HG03025 (cell line): ENCODE measurements around the gene RBM5.

Experiments used
- ATAC-seq: cut with Tn5 transposase; IDR thresholded peaks from one replicate; pipeline ENCODE4 v1.9.1; 2021; ENCODE audit warnings: mild to moderate bottlenecking, moderate library complexity; ENCODE audit not compliant: unreplicated experiment, low FRiP score

Gene RBM5

GRCh38 chr3:50158530-50159146 lies 69.9 kb downstream of the RBM5 start:
- no peak for ATAC-seq

DNA sequence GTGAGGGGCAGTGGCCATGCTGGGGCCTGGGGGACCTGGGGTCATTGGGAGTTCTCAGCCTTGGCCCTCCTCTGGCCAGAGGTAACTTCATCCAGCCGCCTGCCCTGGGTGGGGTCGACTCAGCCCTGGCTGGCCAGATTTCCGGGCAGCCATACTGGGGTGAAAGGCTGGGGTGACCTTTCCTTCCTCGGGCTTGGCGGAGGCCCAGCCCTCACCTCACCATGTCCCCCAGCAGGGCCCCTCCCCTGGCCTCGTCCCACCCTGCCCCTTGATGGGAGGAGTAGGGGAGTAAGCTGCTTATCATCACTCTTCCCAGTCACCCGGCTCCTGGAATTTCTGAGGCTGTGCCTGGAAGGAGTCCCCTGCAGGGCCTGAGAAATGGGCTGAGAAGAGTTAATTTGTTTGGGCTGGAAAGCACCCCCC lies 71.9 kb downstream of the RBM5 start:
- no peak for ATAC-seq

DNA sequence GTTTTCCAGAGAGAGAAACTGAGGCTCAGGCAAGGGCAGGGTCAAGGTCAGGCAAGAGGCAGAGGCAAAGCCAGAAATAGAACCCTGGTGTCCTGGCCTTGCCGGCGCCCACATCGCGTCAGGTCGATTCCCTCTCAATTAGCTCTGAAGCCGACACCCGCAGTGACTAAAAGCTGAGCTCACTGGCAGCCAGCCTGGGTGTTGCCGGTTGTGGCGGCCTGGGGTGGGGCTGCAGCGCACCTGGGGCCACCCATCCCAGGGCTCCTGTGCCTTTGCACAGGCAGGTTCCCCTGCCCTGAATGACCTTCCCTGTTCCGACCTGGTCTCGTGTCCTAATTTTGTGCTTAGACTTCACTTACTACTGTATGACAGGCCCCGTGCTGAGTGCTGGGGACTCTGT lies 72.6 kb downstream of the RBM5 start:
- ATAC-seq: no peak

- no peak for ATAC-seq
Measured at GRCh38 chr3:50162034-50162883, 73.5 kb downstream of the RBM5 start.

DNA sequence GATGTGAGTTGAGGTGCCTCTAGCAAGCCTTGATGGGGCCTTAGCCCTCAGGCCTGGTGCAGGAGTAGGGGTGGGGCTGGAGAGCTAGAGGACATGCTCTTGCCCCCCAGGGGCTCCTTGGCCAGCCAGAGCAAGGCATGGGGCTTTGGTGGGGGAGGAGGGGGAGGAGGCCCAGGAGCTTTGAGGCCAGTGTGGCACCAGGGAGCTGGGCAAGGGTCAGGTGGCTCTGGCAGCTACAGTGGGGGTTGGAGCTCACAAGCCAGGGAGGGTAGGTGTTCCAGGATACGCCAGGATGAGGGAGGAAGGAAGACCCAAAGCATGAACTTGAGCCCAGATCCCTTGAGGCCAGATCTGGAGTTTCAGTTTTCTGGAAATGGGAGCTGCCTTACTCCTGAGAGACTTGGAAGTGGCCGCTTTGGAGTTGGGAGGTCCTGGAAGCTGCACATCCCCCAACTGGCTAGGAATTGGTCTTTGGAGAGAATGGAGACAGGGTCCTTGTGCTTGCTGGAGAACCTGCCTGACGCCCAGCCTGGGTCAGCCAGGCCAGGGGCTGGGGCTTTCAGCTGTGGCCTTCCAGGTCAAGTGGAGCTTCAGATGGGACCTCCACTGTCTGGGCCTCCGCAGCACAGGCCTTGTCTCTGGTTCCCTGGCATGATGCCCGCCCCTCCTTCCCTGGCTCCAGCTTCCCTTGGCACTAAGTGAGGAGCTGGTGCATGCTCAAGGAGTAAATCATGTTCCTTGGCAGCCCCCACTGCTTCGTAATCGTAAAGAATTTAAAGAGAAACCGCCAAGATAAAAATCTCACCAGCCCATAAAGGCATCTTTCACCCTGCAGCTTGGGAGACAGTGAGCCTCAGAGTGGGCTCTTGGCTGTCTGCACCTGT lies 75.1 kb downstream of the RBM5 start:
- ATAC-seq: no peak

- ATAC-seq: no peak
Measured at GRCh38 chr3:50164481-50164880, 75.8 kb downstream of the RBM5 start.

DNA sequence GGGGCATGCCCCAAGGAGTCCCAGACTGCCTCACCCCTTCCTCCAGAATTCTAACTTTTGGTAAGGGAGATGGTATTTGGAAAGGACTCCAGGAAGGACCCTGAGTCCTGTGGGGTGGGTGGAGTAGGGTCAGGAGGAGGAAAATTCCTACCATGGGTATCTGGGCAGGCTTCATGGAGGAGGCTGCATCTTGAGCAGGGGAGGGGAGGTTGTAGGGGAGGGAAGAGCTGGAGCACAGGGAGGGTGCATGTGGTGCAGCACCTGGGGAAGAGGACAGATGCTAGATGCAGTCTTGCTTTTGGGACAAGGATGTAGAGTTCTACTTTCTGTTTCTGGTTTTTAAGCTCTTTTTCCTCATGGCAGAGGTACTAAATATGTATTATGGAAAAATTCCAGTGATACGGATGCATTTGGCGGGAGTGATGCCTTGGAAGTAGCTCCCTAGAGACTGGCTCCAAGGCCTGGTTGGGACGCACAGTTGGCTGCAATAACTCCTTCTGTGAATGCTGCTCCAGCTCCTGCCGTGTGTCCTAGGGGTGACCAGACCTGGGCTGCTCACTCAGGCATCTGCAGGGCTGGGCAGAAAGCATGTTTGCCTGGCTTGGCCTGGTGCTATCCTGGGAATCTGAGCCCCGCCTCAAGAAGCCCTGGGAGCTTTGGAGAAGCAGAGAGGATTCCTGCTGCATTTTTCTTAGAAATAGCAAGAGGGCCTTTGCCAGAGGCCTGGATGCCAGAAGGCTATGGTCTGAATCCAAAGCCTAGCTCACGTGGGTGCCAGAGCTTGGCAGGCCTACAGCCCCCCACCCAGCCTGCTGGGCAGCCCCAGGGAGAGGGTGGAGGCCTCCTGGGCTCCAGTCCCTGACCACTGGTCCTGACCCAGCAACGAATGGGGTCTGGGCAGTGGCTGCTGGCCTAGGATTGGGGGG lies 76.5 kb downstream of the RBM5 start:
- no peak for ATAC-seq

- no peak for ATAC-seq
Measured at GRCh38 chr3:50165910-50166538, 77.3 kb downstream of the RBM5 start.

- no peak for ATAC-seq
Measured at GRCh38 chr3:50166620-50167019, 77.9 kb downstream of the RBM5 start.

DNA sequence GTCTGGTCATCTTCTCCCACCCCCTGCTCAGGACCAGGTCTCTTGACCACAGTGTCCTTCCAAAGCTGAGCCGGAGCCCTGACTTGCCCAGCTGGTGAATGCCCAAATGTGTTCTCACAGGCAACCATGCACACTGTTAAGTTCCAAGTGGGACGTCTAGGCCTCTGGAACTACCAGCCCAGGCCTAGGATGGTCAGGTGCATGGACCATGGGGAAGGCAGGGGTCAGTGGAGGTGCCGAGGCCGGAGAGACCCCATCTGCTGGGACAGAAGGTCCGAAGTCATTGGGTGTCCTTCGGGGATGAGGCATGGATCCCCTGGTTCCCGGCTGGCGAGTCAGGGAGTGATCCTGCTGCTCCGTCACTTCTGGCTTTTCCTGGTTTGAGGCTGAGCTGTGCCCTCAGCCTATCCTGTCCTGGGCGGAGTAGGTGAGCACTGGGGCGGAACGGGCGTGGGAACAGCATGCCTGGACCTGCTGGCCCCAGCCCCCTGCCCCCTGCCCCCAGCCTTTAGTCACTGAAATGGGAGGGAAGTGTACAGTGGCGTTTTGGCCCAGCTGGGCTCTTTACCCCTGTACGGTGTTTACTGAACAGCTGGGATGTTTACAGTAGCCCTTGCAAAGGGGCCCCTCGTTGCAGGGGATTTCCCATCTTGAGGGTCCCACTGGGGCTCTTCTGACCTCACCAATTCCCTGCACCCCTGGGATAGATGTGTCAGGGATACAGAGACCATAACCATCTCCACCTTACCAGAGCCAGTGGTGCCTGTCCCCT lies 78.5 kb downstream of the RBM5 start:
- ATAC-seq: no peak

- ATAC-seq: no peak
Measured at GRCh38 chr3:50167841-50168209, 79.1 kb downstream of the RBM5 start.

- no peak for ATAC-seq
Measured at GRCh38 chr3:50168388-50168787, 79.7 kb downstream of the RBM5 start.
